H1 (cell line): ENCODE data around the gene PLEKHM3.

Experiments
- ASH2L ChIP-seq: fragments of 200-600, 300-600 bp; sonication (generic); IDR thresholded peaks from one replicate; pipeline ENCODE4 v1.7.1; 2017; ENCODE audit warnings: low read length
- BRCA1 ChIP-seq: IDR thresholded peaks from 2 replicates; pipeline ENCODE4 v1.6.1; 2012; ENCODE audit warnings: low read depth, low read length, improper control_type of control experiment
- CREB1 ChIP-seq: IDR thresholded peaks from 2 replicates; pipeline ENCODE4 v1.6.1; 2012; ENCODE audit warnings: inconsistent platforms
- EZH2 ChIP-seq: fragments of 200-600 bp; sonication (generic); IDR thresholded peaks from 2 replicates; pipeline ENCODE4 v1.7.1; 2012; ENCODE audit warnings: low read depth, mild to moderate bottlenecking, moderate library complexity, low read length, inconsistent platforms; ENCODE audit not compliant: severe bottlenecking
- GTF2F1 ChIP-seq: IDR thresholded peaks from 2 replicates; pipeline ENCODE4 v1.6.1; 2012; ENCODE audit warnings: low read depth, low read length, improper control_type of control experiment, borderline replicate concordance
- JUND ChIP-seq: IDR thresholded peaks from 2 replicates; pipeline ENCODE4 v1.6.1; 2011; ENCODE audit warnings: mild to moderate bottlenecking, improper control_type of control experiment, low read length
- POLR2A ChIP-seq, 2 experiments: IDR thresholded peaks; 1 replicate in 1 of 2; 2 replicates in 1 of 2; pipeline ENCODE4 v1.6.1; 2011; ENCODE audit warnings: low read depth in 2 of 2, low read length in 2 of 2, mild to moderate bottlenecking in 2 of 2; ENCODE audit errors: control extremely low read depth in 1 of 2
- POU5F1 ChIP-seq: IDR thresholded peaks from 2 replicates; pipeline ENCODE4 v1.6.1; 2011; ENCODE audit warnings: low read depth, mild to moderate bottlenecking, low read length, moderate library complexity
- RAD21 ChIP-seq, 2 experiments: IDR thresholded peaks in 1 of 2; conservative IDR thresholded peaks in 1 of 2; 2 replicates each; pipeline ENCODE4 v1.6.1; 2011; ENCODE audit warnings: low read depth in 2 of 2, low read length in 2 of 2, improper control_type of control experiment in 1 of 2, inconsistent platforms in 1 of 2, mild to moderate bottlenecking in 1 of 2, moderate library complexity in 1 of 2
- TAF1 ChIP-seq: IDR thresholded peaks from 2 replicates; pipeline ENCODE4 v1.6.1; 2011; ENCODE audit warnings: mild to moderate bottlenecking, low read depth, low read length
- TF ChIP-seq, protein P1 (sequence below), 3 experiments: IDR thresholded peaks; 1 replicate in 2 of 3; 2 replicates in 1 of 3; pipeline versions ENCODE4 v1.5.1 to v1.6.1; 2011; ENCODE audit warnings: low read length in 3 of 3, mild to moderate bottlenecking in 3 of 3, inconsistent platforms in 2 of 3, low read depth in 1 of 3, moderate library complexity in 1 of 3; ENCODE audit not compliant: insufficient read depth in 1 of 3; ENCODE audit errors: control extremely low read depth in 1 of 3
- TF ChIP-seq, protein P2 (sequence below): IDR thresholded peaks from 2 replicates; pipeline ENCODE4 v1.6.1; 2011; ENCODE audit warnings: low read length, improper control_type of control experiment

DNA sequence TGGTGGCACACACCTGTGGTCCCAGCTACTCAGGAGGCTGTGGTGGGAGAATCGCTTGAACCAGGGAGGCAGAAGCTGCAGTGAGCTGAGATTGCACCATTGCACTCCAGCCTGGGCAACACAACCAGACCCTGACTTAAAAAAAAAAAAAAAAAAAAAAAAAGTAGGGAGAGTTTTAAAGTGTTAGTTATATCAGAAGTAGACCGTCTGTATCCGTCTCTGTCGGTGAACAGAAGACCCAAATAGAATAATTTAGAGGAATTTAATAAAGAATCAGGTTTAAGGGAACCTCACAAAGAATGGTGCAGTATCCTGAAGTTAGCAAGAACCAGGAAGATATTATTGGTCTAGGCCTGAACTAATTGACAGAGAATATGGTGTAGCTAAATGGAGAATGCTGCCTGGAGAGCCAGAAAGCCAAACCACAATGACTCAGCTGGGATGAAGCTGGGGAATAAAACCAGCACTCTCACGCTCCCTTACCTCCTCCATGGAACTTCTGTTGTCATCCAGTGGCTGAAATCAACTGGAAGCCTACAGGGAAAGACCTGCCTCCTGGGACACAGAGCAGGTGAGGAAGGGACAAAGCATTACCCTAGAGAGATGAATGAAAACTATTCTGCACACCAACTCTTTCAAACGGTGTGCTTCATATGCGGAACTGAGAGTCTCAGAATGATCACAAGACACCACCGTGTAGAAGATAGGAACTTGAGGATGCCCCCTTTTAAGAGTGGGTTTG lies 39.1 kb upstream of the PLEKHM3 start:
- TF ChIP-seq, protein P1, sequence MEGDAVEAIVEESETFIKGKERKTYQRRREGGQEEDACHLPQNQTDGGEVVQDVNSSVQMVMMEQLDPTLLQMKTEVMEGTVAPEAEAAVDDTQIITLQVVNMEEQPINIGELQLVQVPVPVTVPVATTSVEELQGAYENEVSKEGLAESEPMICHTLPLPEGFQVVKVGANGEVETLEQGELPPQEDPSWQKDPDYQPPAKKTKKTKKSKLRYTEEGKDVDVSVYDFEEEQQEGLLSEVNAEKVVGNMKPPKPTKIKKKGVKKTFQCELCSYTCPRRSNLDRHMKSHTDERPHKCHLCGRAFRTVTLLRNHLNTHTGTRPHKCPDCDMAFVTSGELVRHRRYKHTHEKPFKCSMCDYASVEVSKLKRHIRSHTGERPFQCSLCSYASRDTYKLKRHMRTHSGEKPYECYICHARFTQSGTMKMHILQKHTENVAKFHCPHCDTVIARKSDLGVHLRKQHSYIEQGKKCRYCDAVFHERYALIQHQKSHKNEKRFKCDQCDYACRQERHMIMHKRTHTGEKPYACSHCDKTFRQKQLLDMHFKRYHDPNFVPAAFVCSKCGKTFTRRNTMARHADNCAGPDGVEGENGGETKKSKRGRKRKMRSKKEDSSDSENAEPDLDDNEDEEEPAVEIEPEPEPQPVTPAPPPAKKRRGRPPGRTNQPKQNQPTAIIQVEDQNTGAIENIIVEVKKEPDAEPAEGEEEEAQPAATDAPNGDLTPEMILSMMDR (IDR thresholded peaks at IDR 0.05; ENCODE audit: control extremely low read depth in 1 of 3, insufficient read depth in 1 of 3, low read depth in 1 of 3, low read length in 3 of 3) = no peak
- TF ChIP-seq POLR2A (IDR thresholded peaks at IDR 0.05; ENCODE audit: control extremely low read depth in 1 of 2, low read depth in 2 of 2, low read length in 2 of 2) = no peak
- TF ChIP-seq GTF2F1 = no peak
- no peak for TF ChIP-seq RAD21 (IDR thresholded peaks at IDR 0.05 in 1 of 2, conservative IDR thresholded peaks at IDR 0.05 in 1 of 2; ENCODE audit: low read depth in 2 of 2, low read length in 2 of 2)
- TF ChIP-seq POU5F1 = no peak
- TF ChIP-seq TAF1 = no peak
- TF ChIP-seq, protein P2, sequence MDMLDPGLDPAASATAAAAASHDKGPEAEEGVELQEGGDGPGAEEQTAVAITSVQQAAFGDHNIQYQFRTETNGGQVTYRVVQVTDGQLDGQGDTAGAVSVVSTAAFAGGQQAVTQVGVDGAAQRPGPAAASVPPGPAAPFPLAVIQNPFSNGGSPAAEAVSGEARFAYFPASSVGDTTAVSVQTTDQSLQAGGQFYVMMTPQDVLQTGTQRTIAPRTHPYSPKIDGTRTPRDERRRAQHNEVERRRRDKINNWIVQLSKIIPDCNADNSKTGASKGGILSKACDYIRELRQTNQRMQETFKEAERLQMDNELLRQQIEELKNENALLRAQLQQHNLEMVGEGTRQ = no peak
- no peak for TF ChIP-seq JUND
- no peak for TF ChIP-seq ASH2L
- no peak for TF ChIP-seq BRCA1
- no peak for TF ChIP-seq CREB1
- no peak for TF ChIP-seq EZH2
